Measurements from ENCODE around the gene PPP1R12B.
"Not testable (repeated sequence)": the region's sequence is repeated elsewhere in the genome, so short reads cannot be mapped to it uniquely, and the experiment has no call there.

The PPP1R12B gene

DNA sequence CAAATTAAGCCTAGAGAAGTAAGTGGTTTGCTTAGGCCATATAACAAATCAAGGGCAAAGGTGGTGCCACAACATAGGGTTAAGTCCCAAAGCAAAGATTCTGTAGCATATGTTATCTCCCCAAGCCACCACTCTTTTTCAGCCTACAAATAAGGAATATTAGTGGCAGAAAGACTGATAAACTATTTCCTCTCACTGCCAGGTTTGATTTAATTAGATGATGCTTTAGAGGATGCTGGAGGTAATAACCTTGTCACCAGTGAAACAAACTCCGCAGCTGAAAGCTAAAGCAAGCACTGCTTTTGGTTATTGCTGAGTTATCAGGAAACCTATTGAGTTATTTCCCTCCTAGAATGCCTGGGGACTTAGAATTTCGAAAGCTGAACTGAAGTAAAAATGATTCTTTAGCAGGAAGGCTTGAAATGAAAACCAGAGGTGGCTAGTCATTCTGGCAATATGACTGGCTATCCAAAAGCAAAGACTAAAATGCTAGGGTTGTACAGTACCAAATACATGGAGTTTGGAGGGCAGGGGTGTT, 216.5 kb downstream of the PPP1R12B start:
- DNase-seq: no peak

- DNase-seq: peak in 1 of 5 donors; percentile 15
These were observed 217.5 kb downstream of the PPP1R12B start for GRCh38 chr1:202565890-202566602.

- DNase-seq: no peak
These were observed 219.2 kb downstream of the PPP1R12B start for GRCh38 chr1:202567738-202568137.

GRCh38 chr1:202568410-202568809, 219.9 kb downstream of the PPP1R12B start:
- DNase-seq: no peak

DNA sequence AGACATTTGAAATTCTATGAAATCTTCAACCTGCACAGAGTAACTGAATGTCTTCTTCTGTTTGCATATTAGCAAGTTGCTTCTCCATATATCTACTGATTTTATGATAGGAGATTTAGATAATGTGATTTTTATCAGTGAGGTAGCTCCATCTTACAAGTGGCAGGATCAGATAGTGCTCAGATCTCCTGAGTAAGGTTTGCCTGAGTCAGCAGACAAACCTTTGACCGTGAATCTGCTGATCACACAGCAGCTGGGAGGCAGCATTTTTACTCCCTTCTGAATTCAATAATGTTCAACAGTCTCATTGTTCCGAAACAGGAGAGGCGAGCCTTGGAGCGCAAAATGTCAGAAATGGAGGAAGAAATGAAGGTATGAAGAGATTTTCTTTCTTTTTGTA, 220.3 kb downstream of the PPP1R12B start:
- DNase-seq: no peak

DNA sequence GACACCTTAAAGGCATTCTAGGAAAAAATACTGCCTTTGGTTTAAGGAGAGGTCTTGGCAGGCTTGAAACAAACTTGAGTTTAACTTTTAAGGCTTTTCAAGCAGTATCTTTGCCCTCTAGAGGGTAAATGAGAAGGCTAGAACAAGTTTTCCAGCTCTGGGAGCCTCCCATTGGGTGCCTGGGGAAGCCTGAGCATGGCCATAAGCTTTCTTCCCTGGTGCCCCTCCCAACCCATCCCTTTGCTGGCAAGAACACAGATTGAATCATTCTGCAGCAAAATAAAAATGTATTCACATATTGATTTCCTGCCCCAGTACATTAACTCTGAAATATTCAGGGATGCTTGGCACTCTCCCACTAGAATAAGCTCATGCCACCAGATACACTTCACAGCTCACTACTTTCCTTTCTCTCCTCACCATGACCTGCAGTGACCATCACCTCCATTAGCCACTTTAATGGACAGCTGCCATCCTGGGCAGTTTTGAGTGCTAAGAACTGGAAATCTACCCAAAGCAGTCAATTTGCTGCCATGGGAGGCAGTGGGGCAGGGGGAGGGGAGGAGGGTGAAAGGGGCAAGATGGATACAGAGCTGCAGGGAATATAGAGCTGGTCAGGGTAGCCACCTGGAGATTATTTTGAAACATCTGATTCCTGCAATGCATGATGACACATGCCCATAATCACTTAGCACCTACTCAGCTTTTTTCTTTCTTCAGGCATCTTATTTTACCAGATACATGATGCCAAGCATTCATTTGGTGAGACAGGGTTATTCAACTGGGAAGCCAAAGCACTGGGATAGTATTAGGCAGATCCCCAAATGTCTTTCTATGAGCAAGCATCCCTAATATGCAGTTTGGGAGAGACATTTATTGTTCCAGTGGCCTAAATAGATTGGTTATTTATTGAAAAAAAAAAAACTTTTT, 221.2 kb downstream of the PPP1R12B start:
- DNase-seq: no peak

DNA sequence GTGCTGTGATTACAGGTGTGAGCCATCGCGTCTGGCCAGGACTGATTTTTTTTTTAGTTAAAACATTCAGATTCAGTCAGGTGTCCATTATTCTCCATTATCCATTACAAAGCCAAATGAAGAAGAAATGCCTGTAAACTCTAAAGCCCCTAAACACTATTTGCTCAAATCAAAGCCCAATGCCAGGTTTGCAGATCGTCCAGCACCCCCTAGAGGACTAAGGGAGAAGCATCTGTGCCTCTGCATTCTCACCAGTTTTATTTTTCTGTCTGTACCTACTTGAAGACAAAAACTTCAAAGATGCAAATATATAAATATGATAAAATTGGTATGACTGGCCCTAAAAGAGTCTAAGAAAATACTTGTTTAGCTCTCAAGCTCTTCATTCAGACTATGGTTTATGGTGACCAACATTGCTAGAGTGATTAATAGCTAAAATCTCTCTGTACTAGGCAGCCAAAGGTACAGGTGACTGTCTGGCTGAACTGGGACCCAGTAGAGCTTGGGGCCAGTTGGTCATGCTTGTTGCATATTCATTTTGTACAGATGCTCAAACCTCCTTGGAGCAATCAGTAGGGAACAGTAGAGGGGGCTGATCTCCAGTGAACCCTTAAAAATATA, 223.3 kb downstream of the PPP1R12B start:
- peak in 1 of 5 donors; percentile 34 for DNase-seq

- no peak for DNase-seq
These were observed 224.4 kb downstream of the PPP1R12B start for GRCh38 chr1:202572867-202573266.

DNA sequence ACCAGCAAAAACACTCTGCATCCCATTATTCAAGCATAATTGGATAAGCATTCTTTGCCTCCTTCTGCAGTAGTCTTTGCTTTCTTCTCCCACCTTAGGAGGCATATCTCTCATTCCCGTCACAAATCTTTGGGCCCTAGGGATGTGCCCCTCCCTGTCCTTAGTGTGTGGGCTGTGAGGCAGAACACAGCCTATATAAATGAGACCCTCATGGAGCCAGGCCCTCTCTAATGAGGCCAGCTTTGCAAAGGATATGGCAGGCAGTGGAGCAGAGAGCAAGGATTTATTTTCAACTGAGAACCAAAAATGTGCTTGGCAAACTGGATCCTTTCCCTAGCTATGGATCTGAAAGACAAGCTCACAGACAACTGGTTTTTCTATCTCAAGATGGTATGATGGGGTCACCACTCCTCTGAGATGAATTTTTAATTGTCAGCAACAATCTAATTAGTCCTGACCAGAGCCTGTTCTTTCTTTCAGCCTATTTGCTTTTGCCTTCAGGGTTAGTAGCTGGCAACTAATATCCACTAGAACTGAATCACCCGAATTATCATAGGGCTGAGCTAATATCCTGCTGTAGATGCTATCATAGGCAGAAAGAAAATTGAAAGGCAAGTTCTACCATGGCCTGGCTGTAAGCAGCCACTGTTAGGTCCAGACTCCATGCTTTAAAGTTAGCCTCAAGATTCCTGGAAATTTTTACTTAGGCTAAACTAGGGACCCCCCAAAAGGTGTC, 227.6 kb downstream of the PPP1R12B start:
- no peak for DNase-seq

DNA sequence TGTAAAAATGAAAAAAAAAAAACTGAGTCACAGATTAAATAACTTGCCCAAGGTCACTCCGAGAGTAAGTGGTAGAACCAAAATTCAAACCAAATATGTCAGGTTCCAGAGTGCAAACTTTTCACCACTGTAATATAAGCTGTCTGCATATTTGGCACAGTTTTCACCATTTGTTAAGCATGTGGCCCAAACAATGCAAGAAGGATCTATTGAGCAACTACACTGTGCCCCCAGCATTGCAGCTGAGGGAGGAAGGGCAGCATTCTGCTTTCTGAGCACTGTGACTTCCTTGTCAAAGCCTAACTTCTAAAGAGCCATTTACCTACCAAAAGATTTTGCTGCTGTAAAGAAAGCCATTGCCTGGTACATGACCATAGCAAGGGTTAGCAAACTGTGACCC, 228.3 kb downstream of the PPP1R12B start:
- no peak for DNase-seq

GRCh38 chr1:202577381-202577780, 228.9 kb downstream of the PPP1R12B start:
- no peak for DNase-seq

GRCh38 chr1:202578001-202578504, 229.6 kb downstream of the PPP1R12B start:
- no peak for DNase-seq

GRCh38 chr1:202578565-202578964, 230.1 kb downstream of the PPP1R12B start:
- no peak for DNase-seq

- no peak for DNase-seq
These were observed 231.3 kb downstream of the PPP1R12B start for GRCh38 chr1:202579806-202580205.

GRCh38 chr1:202580619-202581018, 232.1 kb downstream of the PPP1R12B start:
- no peak for DNase-seq

DNA sequence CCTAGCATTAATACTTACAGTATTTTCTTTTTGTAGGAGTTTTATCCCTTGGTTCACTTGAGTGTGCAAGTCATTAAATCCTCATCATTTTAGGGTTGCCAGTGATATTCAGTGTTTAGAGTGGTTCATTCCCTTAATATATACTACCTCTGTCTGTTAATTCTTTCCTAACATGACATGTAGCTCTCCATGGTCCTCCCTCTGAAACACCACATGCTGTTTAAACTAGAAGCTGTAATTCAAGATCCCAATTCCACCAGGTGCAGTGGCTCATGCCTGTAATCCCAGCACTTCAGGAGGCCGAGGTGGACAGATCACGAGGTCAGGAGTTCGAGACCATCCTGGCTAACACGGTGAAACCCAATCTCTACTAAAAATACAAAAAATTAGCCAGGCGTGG, 233.9 kb downstream of the PPP1R12B start:
- not testable (repeated sequence) for DNase-seq

DNA sequence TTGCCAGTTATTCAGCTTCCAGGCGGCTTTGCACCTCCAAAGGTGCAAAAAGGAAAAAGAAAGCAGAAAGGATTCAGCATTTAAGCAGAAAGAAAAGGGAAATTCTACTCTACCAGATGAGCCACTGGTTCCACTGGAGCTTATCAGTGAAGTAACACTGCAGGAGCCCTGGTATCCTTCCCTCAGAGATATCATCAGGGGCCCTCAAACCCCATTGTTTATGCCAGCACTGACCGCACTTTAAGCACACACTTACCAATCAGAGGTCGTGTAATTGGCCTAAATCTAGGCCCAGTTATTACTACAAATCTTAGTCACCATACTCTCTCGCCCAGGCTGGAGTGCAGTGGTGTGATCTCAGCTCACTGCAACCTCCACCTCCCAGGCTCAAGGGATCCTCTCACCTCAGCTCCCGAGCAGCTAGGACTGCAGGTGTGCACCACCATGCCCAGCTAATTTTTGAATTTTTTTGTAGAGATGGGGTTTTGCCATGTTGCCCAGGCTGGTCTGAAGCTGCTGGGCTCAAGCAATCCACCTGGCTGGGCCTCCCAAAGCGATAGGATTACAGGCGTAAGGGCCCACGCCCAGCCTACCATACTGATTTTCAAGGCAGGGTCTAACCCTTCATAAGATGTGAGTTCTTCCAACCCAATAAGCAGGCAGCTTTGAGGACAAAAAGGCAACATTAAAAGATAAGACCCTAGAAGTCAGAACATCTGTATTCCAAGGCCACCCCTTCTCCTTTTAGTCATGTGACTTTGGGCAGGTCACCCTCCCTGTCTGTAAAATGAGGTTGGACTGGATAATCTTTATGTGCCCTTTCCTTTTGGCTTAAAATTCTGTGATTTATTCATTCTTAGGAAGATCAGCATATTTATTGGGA, 236.4 kb downstream of the PPP1R12B start:
- no peak for DNase-seq

GRCh38 chr1:202585590-202585933, 237.1 kb downstream of the PPP1R12B start:
- no peak for DNase-seq

DNA sequence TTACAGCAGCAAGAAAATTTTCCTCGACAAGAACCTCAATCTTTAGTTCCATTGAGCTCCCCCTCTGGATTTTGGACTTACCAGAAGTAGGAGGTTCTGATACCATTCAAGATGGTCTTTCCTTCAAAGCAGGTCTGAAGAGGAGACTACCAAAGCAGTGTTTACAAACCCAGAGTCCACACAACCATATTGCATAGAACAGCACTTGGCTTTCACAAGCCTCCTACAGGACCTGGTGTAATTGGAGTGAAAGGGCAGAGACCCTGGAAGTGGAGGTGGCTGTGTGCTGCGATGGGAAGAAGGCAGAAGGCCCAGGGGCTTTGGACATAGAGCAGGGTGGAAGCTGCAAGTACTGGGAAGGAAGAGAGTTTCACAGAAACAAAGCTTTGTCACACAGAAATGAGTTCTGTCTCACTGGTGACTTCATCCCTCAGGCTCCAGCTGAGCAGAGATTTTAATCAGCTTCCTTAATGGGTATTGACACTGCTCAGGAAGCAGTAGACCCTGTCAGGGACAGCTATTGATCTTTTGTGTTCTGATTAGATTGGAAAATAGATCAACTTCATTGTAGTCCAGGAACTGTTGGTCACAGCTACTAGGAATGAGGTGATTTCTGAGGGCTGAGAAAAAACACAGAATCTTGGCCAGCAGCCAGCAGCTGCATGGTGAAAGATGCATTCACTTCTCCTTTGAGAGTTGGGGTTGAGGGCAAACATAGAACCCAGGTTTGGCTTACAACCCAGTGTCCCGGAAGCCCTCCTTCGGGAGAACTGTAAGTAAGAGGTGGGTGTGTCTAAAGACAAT, 237.7 kb downstream of the PPP1R12B start:
- DNase-seq: no peak

DNA sequence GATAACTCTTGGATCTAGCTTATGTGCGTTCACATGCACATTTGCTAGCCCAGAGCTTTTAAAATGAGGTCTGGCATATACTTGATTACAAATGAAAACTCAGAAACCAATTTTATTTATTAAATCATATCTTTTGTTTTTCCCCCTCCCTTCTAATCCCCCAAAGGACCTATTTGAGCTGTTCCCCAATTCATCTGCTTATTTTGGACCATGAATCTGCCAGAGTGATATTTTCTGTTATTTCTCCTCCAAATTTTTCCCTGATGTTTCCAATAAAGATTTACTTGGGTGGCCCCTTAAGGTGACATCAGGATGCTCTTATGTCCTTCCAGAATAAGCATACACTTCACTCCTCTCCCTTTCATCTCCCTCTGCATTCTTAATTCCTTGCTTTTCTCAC, 238.4 kb downstream of the PPP1R12B start:
- no peak for DNase-seq

Measured in T-helper 1 cell (primary cell).